HepG2 (cell line): ENCODE data around the gene MS4A6A. TPM values are rescaled to one million over a fixed set of nuclear protein-coding genes. Genes with fewer than 3 reads are reported as not detected.

Source experiments
- ATAC-seq: fragments of 200-7000 bp; cut with Tn5 transposase; 3 replicates; pipeline ENCODE4 v1.9.1; 2020; ENCODE audit warnings: mild to moderate bottlenecking, moderate library complexity
- BruUV-seq: library from RNA; stranded (reverse); fragments of 400-500 nt; replicated peaks from 2 replicates; lab custom pipeline; 2021; lab: Mats Ljungman, UMichigan
- CTCF ChIA-PET: fragments of 300-600 bp; formaldehyde crosslinking; extraction: SDS; loops from one replicate; lab custom pipeline; 2021; ENCODE audit warnings: low total read pairs, inconsistent platforms, low intra/inter-chr PET ratio; lab: Yijun Ruan, JAX
- POLR2A ChIA-PET: fragments of 350-600 bp; sonication (Branson Sonifier 250); formaldehyde crosslinking; loops from one replicate; lab custom pipeline; 2020; ENCODE audit warnings: antibody characterized with exemption, inconsistent platforms; lab: Yijun Ruan, JAX
- DNase-seq: peaks from one replicate; pipeline ENCODE4 v3.0.0-alpha.2; 2015; ENCODE audit warnings: low spot score
- FAIRE-seq: peaks from 3 replicates; lab custom pipeline; 2011; peaks lifted over from hg19 to GRCh38; lab: Jason Lieb, UNC
- H2AFZ ChIP-seq: one replicate; pipeline ENCODE4 v1.6.1; 2011; ENCODE audit warnings: low read length, inconsistent platforms
- H3K27ac ChIP-seq: fragments of 300-600 bp; 3 replicates; pipeline ENCODE4 v1.8.0; 2011; ENCODE audit warnings: mixed run types, mild to moderate bottlenecking, mixed read lengths, low read length, inconsistent platforms; ENCODE audit not compliant: insufficient read depth; ENCODE audit errors: extremely low read length
- H3K27me3 ChIP-seq, 2 experiments: fragments of 200-600 bp in 1 of 2; 2 replicates in 1 of 2; 3 replicates in 1 of 2; pipeline versions ENCODE4 v1.6.0 to v1.8.0; 2011; ENCODE audit warnings: low read length in 2 of 2, mild to moderate bottlenecking in 2 of 2, moderate library complexity in 2 of 2, inconsistent platforms in 1 of 2; ENCODE audit not compliant: insufficient read depth in 2 of 2, control insufficient read depth in 1 of 2
- H3K36me3 ChIP-seq, 2 experiments: fragments of 200-600 bp in 1 of 2; replicated peaks in 1 of 2; 2 replicates in 1 of 2; 3 replicates in 1 of 2; pipeline versions ENCODE4 v1.5.1 to v1.8.0; 2011; ENCODE audit warnings: low read length in 2 of 2, inconsistent platforms in 1 of 2; ENCODE audit not compliant: insufficient read depth in 2 of 2, control insufficient read depth in 1 of 2
- H3K4me1 ChIP-seq: 2 replicates; pipeline ENCODE4 v1.5.1; 2012; ENCODE audit warnings: low read length, inconsistent platforms; ENCODE audit not compliant: insufficient read depth
- H3K4me2 ChIP-seq: 2 replicates; pipeline ENCODE4 v1.6.0; 2011; ENCODE audit warnings: low read depth, low read length, inconsistent platforms
- H3K4me3 ChIP-seq, 3 experiments: fragments of 200-600 bp in 1 of 3; sonication (generic), shearing (Covaris generic) in 1 of 3; replicated peaks in 1 of 3; 2 replicates each; pipeline ENCODE4 v1.5.1; 2011 to 2016; ENCODE audit warnings: low read length in 3 of 3, inconsistent platforms in 2 of 3, low read depth in 2 of 3, mild to moderate bottlenecking in 2 of 3, control low read depth in 1 of 3, mixed read lengths in 1 of 3; ENCODE audit not compliant: insufficient read depth in 1 of 3
- H3K79me2 ChIP-seq: one replicate; pipeline ENCODE4 v1.6.1; 2011; ENCODE audit warnings: low read length, inconsistent platforms; ENCODE audit not compliant: insufficient read depth
- H3K9ac ChIP-seq: 2 replicates; pipeline ENCODE4 v1.6.0; 2011; ENCODE audit warnings: mild to moderate bottlenecking, low read depth, low read length, inconsistent platforms; ENCODE audit not compliant: insufficient read depth
- H3K9me3 ChIP-seq: 2 replicates; pipeline ENCODE4 v1.5.1; 2012; ENCODE audit warnings: mild to moderate bottlenecking, low read length
- H4K20me1 ChIP-seq: 2 replicates; pipeline ENCODE4 v1.6.0; 2011; ENCODE audit warnings: inconsistent platforms, mild to moderate bottlenecking, low read length, moderate library complexity; ENCODE audit not compliant: insufficient read depth
- GATA4 ChIP-seq: sonication (generic); IDR thresholded peaks from 2 replicates; pipeline ENCODE4 v1.6.1; 2016; ENCODE audit warnings: antibody characterized with exemption, low read depth, borderline replicate concordance
- HINFP ChIP-seq: sonication (generic); formaldehyde crosslinking; IDR thresholded peaks from 2 replicates; pipeline ENCODE4 v1.4.0; 2020; ENCODE audit warnings: low read depth, mild to moderate bottlenecking, missing genetic modification reagents
- HMGA1 ChIP-seq: sonication (generic); formaldehyde crosslinking; conservative IDR thresholded peaks from 2 replicates; pipeline ENCODE4 v1.4.0; 2020; ENCODE audit warnings: missing genetic modification reagents
- KLF6 ChIP-seq: IDR thresholded peaks from 2 replicates; pipeline ENCODE4 v1.8.0; 2016; ENCODE audit warnings: missing biosample characterization, missing genetic modification reagents
- NRL ChIP-seq: sonication (generic); formaldehyde crosslinking; IDR thresholded peaks from 2 replicates; pipeline ENCODE4 v1.5.0; 2020; ENCODE audit warnings: missing genetic modification reagents, mild to moderate bottlenecking, moderate library complexity, borderline replicate concordance
- PTBP1 ChIP-seq: fragments of 200-400 bp; formaldehyde crosslinking; IDR thresholded peaks from 2 replicates; pipeline ENCODE4 v1.6.1; 2018; ENCODE audit warnings: low read length, low read depth; ENCODE audit not compliant: poor library complexity, severe bottlenecking
- SMC3 ChIP-seq: IDR thresholded peaks from 2 replicates; pipeline ENCODE4 v1.6.1; 2011; ENCODE audit warnings: low read length, improper control_type of control experiment
- SP4 ChIP-seq: sonication (generic); formaldehyde crosslinking; IDR thresholded peaks from 2 replicates; pipeline ENCODE4 v1.8.1; 2023; ENCODE audit warnings: mild to moderate bottlenecking, missing genetic modification reagents
- STAG1 ChIP-seq: sonication (generic); formaldehyde crosslinking; IDR thresholded peaks from 2 replicates; pipeline ENCODE4 v1.4.0; 2020; ENCODE audit warnings: missing genetic modification reagents
- ZBTB44 ChIP-seq: sonication (generic); formaldehyde crosslinking; IDR thresholded peaks from 2 replicates; pipeline ENCODE4 v1.4.0; 2020; ENCODE audit warnings: missing genetic modification reagents
- ZFYVE20 ChIP-seq: sonication (generic); formaldehyde crosslinking; IDR thresholded peaks from 2 replicates; pipeline ENCODE4 v1.8.0; 2023; ENCODE audit warnings: low read depth, mild to moderate bottlenecking, moderate library complexity, missing genetic modification reagents, borderline replicate concordance
- ZNF101 ChIP-seq: sonication (generic); formaldehyde crosslinking; IDR thresholded peaks from 2 replicates; pipeline ENCODE4 v1.4.0; 2020; ENCODE audit warnings: mild to moderate bottlenecking, low read depth, missing genetic modification reagents, borderline replicate concordance
- ZNF136 ChIP-seq: sonication (generic); formaldehyde crosslinking; IDR thresholded peaks from 2 replicates; pipeline ENCODE4 v1.8.1; 2022; ENCODE audit warnings: low read depth, mild to moderate bottlenecking, moderate library complexity, missing genetic modification reagents
- ZNF253 ChIP-seq: sonication (generic); formaldehyde crosslinking; IDR thresholded peaks from 2 replicates; pipeline ENCODE4 v1.8.0; 2022; ENCODE audit warnings: mild to moderate bottlenecking, missing genetic modification reagents, borderline replicate concordance
- ZNF44 ChIP-seq: sonication (generic); formaldehyde crosslinking; IDR thresholded peaks from 2 replicates; pipeline ENCODE4 v1.5.1; 2020; ENCODE audit warnings: mild to moderate bottlenecking, missing genetic modification reagents
- ZNF710 ChIP-seq: sonication (generic); formaldehyde crosslinking; IDR thresholded peaks from 2 replicates; pipeline ENCODE4 v1.5.0; 2020; ENCODE audit warnings: mild to moderate bottlenecking, missing genetic modification reagents, borderline replicate concordance
- ZNF724P ChIP-seq: sonication (generic); formaldehyde crosslinking; IDR thresholded peaks from 2 replicates; pipeline ENCODE4 v1.8.0; 2022; ENCODE audit warnings: missing genetic modification reagents, borderline replicate concordance
- WGBS: methylation state at CpG from one replicate; pipeline ENCODE4 v1.1.6; 2017; ENCODE audit warnings: low lambda C conversion rate; 5-methylcytosine and 5-hydroxymethylcytosine counted together
- in situ Hi-C: cut with HindIII; loops from 2 replicates; pipeline ENCODE4 v1.10.0; 2017; ENCODE audit warnings: low pct_unique_long_range_greater_than_20kb; ENCODE audit not compliant: extremely low pct_ligation_motif_present
- intact Hi-C: fragments of 100-400 bp; cut with micrococcal nuclease; formaldehyde crosslinking; loops from one replicate; pipeline ENCODE4 v1.10.0; 2022; ENCODE audit not compliant: unreplicated experiment
- polyA plus RNA-seq, 8 experiments: library from polyadenylated mRNA; depleted of rRNA in 3 of 8; stranded (reverse) in 7 of 8; unstranded in 1 of 8; fragments of >200 nt; fragmentation: Illumina TruSeq in 4 of 8; extraction: Trizol in 4 of 8; gene quantifications; 2 replicates each; pipeline versions ENCODE4 v1.2.1 to v1.2.3, GENCODE V29; 2011 to 2016; ENCODE audit warnings: low read depth in 4 of 8, missing spikeins in 1 of 8, mixed read lengths in 1 of 8; ENCODE audit not compliant: insufficient read depth in 1 of 8
- total RNA-seq, 5 experiments: library from RNA; depleted of rRNA; stranded (reverse); fragments of >200 nt; fragmentation: Illumina TruSeq; extraction: Trizol; gene quantifications; 2 replicates each; pipeline ENCODE4 v1.2.3, GENCODE V29; 2016; ENCODE audit warnings: low read depth in 1 of 5
- TF ChIP-seq, protein P1 (sequence below): sonication (generic); formaldehyde crosslinking; IDR thresholded peaks from 2 replicates; pipeline ENCODE4 v1.5.0; 2020; ENCODE audit warnings: missing genetic modification reagents

MS4A6A gene
- total and polyA plus RNA-seq, 2 of the 13 experiments (the other 11 are each of a cell fraction or from before 2014, with no cell fraction given): not detected

- Histone ChIP-seq H3K4me3 (no peak overlapping the region), H3K27me3 (no peaks in the 10 kb centered on the region), H3K4me1 (peaks cover 22% of the 10 kb centered on the region), H3K36me3 (no peaks in the 10 kb centered on the region), H3K9ac (no peak overlapping the region), H2AFZ (no peak overlapping the region), H3K27ac (no peak overlapping the region), H3K79me2 (no peaks in the 10 kb centered on the region), H4K20me1 (no peaks in the 10 kb centered on the region), H3K4me2 (no peak overlapping the region), H3K9me3 (no peaks in the 10 kb centered on the region)
- ATAC-seq (no peak), FAIRE-seq (no peak), DNase-seq (no peak)
- 30% methylated on average over 2 of the region's 2 CpGs for WGBS
- ChIA-PET CTCF (no interaction called here), POLR2A (no interaction called here)
- in situ Hi-C loops: no loop called here
- BruUV-seq: no TSS peak
- intact Hi-C loops: no loop called here
- TF ChIP-seq STAG1 (CRISPR knock-in tag) (no peak), ZNF710 (CRISPR knock-in tag) (no peak), GATA4 (no peak), KLF6 (CRISPR knock-in tag) (no peak), ZNF253 (CRISPR knock-in tag) (no peak), HINFP (CRISPR knock-in tag) (no peak), ZNF101 (CRISPR knock-in tag) (no peak), ZBTB44 (no peak), HMGA1 (CRISPR knock-in tag) (no peak), ZFYVE20 (CRISPR knock-in tag) (no peak), NRL (CRISPR knock-in tag) (no peak), SMC3 (no peak), SP4 (CRISPR knock-in tag) (no peak), PTBP1 (no peak), ZNF136 (no peak), ZNF44 (no peak), ZNF724P (CRISPR knock-in tag) (no peak)
- TF ChIP-seq, protein P1, sequence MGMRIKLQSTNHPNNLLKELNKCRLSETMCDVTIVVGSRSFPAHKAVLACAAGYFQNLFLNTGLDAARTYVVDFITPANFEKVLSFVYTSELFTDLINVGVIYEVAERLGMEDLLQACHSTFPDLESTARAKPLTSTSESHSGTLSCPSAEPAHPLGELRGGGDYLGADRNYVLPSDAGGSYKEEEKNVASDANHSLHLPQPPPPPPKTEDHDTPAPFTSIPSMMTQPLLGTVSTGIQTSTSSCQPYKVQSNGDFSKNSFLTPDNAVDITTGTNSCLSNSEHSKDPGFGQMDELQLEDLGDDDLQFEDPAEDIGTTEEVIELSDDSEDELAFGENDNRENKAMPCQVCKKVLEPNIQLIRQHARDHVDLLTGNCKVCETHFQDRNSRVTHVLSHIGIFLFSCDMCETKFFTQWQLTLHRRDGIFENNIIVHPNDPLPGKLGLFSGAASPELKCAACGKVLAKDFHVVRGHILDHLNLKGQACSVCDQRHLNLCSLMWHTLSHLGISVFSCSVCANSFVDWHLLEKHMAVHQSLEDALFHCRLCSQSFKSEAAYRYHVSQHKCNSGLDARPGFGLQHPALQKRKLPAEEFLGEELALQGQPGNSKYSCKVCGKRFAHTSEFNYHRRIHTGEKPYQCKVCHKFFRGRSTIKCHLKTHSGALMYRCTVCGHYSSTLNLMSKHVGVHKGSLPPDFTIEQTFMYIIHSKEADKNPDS (CRISPR knock-in tag): no peak
Measured at GRCh38 chr11:60128376-60128775, 54.5 kb downstream of the MS4A6A start.
